Right renal cortex interstitium (tissue), 3 donors: ENCODE data around the gene MYO16. TPM values are rescaled to one million over a fixed set of nuclear protein-coding genes. Genes with fewer than 3 reads are reported as not detected.
"Not testable (repeated sequence)": the region's sequence is repeated elsewhere in the genome, so short reads cannot be mapped to it uniquely, and the experiment has no call there.

Source experiments
- DNase-seq, 3 donors: peaks; one replicate each; pipeline ENCODE4 v3.0.0-alpha.2; 2013; ENCODE audit warnings: low read depth in 3 of 3, low spot score in 2 of 3
- polyA plus RNA-seq, 3 donors: library from polyadenylated mRNA; unstranded; fragments of 120-200 nt; gene quantifications; one replicate each; pipeline ENCODE4 v1.2.1, GENCODE V29; 2013; ENCODE audit not compliant: insufficient read length in 3 of 3

Gene MYO16
- polyA plus RNA-seq, 3 donors: 0.42 to 0.60 (median 0.45) TPM

GRCh38 chr13:108859197-108860012 lies 230.0 kb downstream of the MYO16 start:
- peak in 2 of 3 donors; percentile 27 to 63 for DNase-seq

- DNase-seq: no peak
Observed at GRCh38 chr13:108860418-108860817, 231.0 kb downstream of the MYO16 start.

- DNase-seq: no peak
Observed at GRCh38 chr13:108877300-108877699, 247.9 kb downstream of the MYO16 start.

- no peak for DNase-seq
Observed at GRCh38 chr13:108878732-108879131, 249.3 kb downstream of the MYO16 start.

- DNase-seq: no peak
Observed at GRCh38 chr13:108889324-108889984, 260.0 kb downstream of the MYO16 start.

GRCh38 chr13:108895220-108895704 lies 265.9 kb downstream of the MYO16 start:
- DNase-seq: no peak

- no peak for DNase-seq
Observed at GRCh38 chr13:108897955-108898354, 268.5 kb downstream of the MYO16 start.

- DNase-seq: no peak
Observed at GRCh38 chr13:108902405-108903155, 273.2 kb downstream of the MYO16 start.

- no peak for DNase-seq
Observed at GRCh38 chr13:108903613-108904012, 274.2 kb downstream of the MYO16 start.

- no peak for DNase-seq
Observed at GRCh38 chr13:108911807-108912206, 282.4 kb downstream of the MYO16 start.

- DNase-seq: not testable (repeated sequence)
Observed at GRCh38 chr13:108913731-108914130, 284.3 kb downstream of the MYO16 start.

GRCh38 chr13:108915095-108915633 lies 285.8 kb downstream of the MYO16 start:
- no peak for DNase-seq

GRCh38 chr13:108915634-108916512 lies 286.5 kb downstream of the MYO16 start:
- DNase-seq: no peak

GRCh38 chr13:108917581-108917980 lies 288.2 kb downstream of the MYO16 start:
- DNase-seq: no peak

GRCh38 chr13:108919036-108919907 lies 289.9 kb downstream of the MYO16 start:
- DNase-seq: no peak

GRCh38 chr13:108920137-108920536 lies 290.7 kb downstream of the MYO16 start:
- DNase-seq: no peak

GRCh38 chr13:108921238-108921637 lies 291.8 kb downstream of the MYO16 start:
- no peak for DNase-seq

GRCh38 chr13:108922108-108922507 lies 292.7 kb downstream of the MYO16 start:
- no peak for DNase-seq
